Progenitor cell of endocrine pancreas (in vitro differentiated cells): ENCODE results near the gene TUBA3D. TPM values are rescaled to one million over a fixed set of nuclear protein-coding genes. Genes with fewer than 3 reads are reported as not detected.
"Not testable (repeated sequence)": the region's sequence is repeated elsewhere in the genome, so short reads cannot be mapped to it uniquely, and the experiment has no call there.

ENCODE experiments used
- DNase-seq: peaks from one replicate; pipeline ENCODE4 v3.0.0; 2021; ENCODE audit warnings: low spot score; ENCODE audit not compliant: unreplicated experiment
- H3K27ac Mint-ChIP-seq: 2 replicates; pipeline ENCODE4 v1.8.0; 2021; ENCODE audit warnings: mild to moderate bottlenecking, moderate library complexity, mixed read lengths
- H3K27me3 Mint-ChIP-seq: 2 replicates; pipeline ENCODE4 v1.8.0; 2021; ENCODE audit warnings: mixed read lengths
- H3K36me3 Mint-ChIP-seq: 2 replicates; pipeline ENCODE4 v1.8.0; 2022; ENCODE audit warnings: mixed read lengths; ENCODE audit not compliant: insufficient read depth
- H3K4me1 Mint-ChIP-seq: 2 replicates; pipeline ENCODE4 v1.8.0; 2021; ENCODE audit warnings: low read depth, mixed read lengths
- H3K4me3 Mint-ChIP-seq: 2 replicates; pipeline ENCODE4 v1.8.0; 2021; ENCODE audit warnings: low read depth, mild to moderate bottlenecking, moderate library complexity, mixed read lengths
- H3K9me3 Mint-ChIP-seq: 2 replicates; pipeline ENCODE4 v1.8.0; 2021; ENCODE audit warnings: low read depth, mixed read lengths
- total RNA-seq: library from RNA; stranded (reverse); gene quantifications from 2 replicates; pipeline ENCODE4 v1.2.1, GENCODE V29; 2021
- TF ChIP-seq, protein P1 (sequence below): fragments of 200-600 bp; sonication (generic); IDR thresholded peaks from one replicate; pipeline ENCODE4 v1.5.0; 2021; ENCODE audit warnings: antibody characterized with exemption, mild to moderate bottlenecking; ENCODE audit not compliant: unreplicated experiment

The TUBA3D gene
- total RNA-seq, 1 donor from 2014 or later = not detected

DNA sequence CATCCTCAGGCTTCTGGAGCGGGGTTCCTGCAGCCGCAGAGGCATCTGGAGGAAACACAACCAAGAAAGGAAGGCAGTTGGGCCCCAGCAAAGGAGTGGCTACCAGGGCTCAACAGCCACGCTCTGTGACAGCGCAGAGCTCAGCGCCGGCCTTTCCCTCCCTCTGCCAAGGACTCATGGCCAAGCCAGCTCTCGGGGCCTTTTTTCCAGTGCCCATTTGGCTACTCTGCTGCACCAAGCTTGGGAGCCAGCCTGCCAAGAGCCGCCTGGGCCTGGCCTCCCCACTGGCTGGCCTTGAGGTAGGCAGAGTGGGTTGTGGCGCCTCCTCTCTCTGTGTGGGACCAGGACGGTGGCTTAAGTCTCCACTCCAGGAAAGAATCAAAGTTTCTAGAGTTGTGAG lies 44.6 kb downstream of the TUBA3D start:
- no peak overlapping the region for H3K27ac Mint-ChIP-seq
- H3K36me3 Mint-ChIP-seq = peaks cover 5% of the 10 kb centered on the region
- TF ChIP-seq, protein P1, sequence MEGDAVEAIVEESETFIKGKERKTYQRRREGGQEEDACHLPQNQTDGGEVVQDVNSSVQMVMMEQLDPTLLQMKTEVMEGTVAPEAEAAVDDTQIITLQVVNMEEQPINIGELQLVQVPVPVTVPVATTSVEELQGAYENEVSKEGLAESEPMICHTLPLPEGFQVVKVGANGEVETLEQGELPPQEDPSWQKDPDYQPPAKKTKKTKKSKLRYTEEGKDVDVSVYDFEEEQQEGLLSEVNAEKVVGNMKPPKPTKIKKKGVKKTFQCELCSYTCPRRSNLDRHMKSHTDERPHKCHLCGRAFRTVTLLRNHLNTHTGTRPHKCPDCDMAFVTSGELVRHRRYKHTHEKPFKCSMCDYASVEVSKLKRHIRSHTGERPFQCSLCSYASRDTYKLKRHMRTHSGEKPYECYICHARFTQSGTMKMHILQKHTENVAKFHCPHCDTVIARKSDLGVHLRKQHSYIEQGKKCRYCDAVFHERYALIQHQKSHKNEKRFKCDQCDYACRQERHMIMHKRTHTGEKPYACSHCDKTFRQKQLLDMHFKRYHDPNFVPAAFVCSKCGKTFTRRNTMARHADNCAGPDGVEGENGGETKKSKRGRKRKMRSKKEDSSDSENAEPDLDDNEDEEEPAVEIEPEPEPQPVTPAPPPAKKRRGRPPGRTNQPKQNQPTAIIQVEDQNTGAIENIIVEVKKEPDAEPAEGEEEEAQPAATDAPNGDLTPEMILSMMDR = no peak
- no peaks in the 10 kb centered on the region for H3K9me3 Mint-ChIP-seq
- no peaks in the 10 kb centered on the region for H3K4me1 Mint-ChIP-seq
- no peak for DNase-seq
- no peak overlapping the region for H3K4me3 Mint-ChIP-seq
- H3K27me3 Mint-ChIP-seq = no peaks in the 10 kb centered on the region

DNA sequence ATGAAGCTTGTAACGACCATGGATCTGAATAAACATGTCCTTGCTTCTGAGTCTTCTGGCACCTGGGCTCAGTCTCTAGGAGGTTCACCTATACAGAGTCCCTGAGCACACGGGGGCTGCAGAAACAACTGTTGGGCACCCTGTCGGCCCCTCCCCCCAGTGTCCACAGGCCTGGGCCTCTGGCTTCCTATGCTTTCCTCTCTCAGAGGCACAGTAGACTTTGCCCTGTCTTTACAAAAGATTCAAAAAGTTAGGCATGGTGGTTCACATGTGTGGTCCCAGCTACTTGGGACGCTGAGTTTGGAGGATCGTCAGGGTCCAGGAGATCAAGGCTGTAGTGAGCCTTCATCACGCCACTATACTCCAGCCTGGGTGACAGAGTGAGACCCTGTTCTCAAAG lies 45.6 kb downstream of the TUBA3D start:
- DNase-seq, H3K4me1 Mint-ChIP-seq, H3K4me3 Mint-ChIP-seq: not testable (repeated sequence)

DNA sequence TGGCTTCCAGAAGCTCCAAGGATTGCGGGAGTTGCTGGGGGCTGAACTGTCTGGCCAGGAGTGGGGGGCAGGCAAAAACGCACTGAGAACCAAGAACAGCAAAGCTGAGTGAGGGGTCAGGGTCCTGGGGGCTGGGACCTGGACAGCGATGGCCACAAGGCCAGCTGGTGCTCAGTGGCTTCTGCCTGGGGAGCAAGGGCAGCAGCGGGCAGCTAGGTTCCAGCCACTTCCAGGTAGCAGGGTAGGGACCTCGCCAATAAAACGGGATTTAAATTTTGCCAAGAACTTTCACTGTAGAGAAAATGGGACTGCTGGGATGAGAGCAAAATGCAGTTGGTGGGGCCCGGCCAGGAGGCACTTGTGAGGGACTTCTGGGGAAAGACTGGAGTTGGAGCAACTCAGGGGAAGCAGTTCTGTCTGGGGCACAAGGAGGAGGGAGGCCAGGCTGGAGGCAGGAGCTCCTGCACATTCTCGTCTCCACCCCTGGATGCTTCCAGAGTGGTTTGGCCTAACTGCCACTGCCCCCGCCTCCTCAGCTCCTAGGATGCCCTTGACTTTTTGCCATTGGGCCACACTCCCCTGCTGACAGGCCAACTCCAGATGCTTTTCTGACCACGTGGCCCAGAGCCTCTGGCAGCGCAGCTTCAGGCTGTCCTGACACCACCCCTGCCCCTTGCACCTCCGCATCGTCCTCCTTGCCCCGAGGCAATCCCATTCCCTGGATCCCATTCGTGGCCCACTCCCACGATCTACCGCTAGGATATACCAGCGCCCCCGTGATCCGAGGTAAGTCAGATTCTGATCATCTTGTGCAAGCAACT lies 46.3 kb downstream of the TUBA3D start:
- H3K27ac Mint-ChIP-seq = no peak overlapping the region
- TF ChIP-seq, protein P1 = no peak
- no peaks in the 10 kb centered on the region for H3K27me3 Mint-ChIP-seq
- no peak for DNase-seq
- no peaks in the 10 kb centered on the region for H3K9me3 Mint-ChIP-seq
- H3K36me3 Mint-ChIP-seq = peaks cover 2% of the 10 kb centered on the region
- H3K4me3 Mint-ChIP-seq = no peak overlapping the region
- H3K4me1 Mint-ChIP-seq = no peaks in the 10 kb centered on the region

More for the DNA sequence above, 45.6 kb downstream of the TUBA3D start:
- not testable (repeated sequence) for H3K9me3 Mint-ChIP-seq, H3K27ac Mint-ChIP-seq, H3K36me3 Mint-ChIP-seq, H3K27me3 Mint-ChIP-seq

DNA sequence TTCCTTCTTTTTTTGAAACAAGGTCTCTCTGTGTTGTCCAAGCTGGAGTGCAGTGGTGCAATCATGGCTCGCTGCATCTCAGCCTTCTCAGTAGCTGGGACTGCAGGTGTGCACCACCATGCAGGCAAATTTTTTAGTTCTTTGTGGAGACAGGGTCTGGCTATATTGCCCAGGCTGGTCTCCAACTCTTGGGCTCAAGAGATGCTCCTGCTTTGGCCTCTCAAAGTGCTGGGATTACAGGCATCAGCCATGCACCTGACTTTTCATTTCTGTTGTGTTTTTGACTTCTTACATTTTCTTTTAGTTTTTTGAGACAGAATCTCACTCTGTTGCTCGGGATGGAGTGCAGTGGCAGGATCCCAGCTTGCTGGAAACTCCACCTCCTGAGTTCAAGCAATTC lies 49.3 kb downstream of the TUBA3D start:
- H3K9me3 Mint-ChIP-seq, H3K27ac Mint-ChIP-seq, H3K27me3 Mint-ChIP-seq, H3K4me1 Mint-ChIP-seq, H3K36me3 Mint-ChIP-seq, DNase-seq, H3K4me3 Mint-ChIP-seq: not testable (repeated sequence)

DNA sequence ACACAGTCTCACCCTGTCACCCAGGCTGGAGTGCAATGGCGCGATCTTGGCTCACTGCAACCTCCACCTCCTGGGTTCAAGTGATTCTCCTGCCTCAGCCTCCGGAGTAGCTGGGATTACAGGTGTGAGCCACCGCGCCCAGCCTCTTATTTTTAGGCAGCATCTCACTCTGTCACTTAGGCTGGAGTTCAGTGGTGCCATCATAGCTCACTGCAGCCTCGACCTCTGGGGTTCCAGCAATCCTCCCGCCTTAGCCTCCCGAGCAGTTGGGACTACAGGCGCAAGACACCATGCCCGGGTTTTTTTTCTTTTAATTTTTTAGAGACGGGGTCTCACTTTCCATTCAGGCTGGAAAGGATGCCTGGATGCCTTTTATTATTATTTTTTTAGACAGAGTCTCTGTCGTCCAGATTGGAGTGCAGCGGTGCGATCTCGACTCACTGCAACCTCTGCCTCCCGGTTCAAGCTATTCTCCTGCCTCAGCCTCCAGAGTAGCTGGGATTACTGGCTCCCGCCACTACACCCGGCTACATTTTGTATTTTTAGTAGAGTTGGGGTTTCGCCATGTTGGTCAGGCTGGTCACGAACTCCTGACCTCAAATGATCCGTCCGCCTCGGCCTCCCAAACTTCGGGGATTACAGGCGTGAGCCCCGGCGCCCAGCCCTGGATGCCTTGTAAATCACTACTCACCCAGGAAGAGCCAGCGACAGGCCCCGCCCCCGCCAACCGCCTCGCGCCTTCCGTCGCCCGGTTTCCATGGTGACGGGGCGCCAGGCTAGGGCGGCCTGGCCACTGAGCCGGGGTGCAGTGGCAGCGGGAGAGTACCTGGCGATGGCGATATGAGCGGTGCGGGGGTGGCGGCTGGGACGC lies 51.4 kb downstream of the TUBA3D start, which contains the start of gene CCDC74A:
Gene CCDC74A (plus strand): TSS at position 758 of the 871 bp plus-strand sequence. CDS start 83 bp downstream, at position 841.
- DNase-seq = peak; percentile 62
- not testable (repeated sequence) for H3K27me3 Mint-ChIP-seq, H3K4me1 Mint-ChIP-seq, H3K36me3 Mint-ChIP-seq, H3K9me3 Mint-ChIP-seq
- Mint-ChIP-seq H3K27ac (peak within 1 kb of the TSS; percentile 86), H3K4me3 (peak within 1 kb of the TSS; percentile 79)

DNA sequence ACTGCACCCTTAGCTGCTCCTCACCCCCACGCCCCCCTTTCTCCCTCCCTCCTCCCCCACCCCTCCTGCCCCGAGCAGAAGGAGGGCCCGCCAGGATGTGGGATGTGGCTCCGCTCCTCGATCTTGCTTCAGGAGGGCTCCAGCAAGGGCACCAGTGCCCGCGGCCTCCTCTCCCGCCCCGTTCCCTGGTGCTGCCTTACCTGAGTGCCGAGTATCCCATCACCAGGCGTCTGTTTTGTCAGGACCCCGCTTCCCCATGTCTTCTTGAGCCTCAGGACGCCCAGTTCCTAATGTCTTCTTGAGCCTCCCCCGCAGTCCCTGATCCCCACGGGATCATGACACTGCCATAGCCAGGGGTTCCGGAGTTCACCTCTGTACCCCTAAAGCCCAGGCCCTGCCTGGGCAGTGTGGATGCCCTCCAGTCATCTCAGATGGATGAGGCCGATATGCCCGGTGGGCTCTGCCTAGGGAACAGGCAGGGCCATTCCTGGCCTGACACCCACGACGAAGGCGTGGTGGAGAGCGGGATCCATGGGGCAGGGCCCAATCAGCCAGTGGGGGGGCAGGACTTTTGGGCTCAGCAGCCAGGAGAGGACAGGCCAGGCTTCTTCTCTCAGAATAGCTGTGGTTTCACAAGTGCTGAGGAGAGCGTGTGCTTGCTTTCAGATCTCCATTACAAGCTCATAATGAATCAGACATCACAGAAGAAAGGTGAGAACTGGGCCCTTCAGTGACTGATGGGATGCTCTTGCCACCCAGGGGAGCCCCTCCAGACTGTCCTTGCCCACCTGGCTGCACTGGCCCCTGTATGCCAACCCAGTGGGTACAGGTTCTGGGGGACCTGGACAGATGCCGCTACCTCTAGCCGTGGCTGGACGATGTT lies 53.3 kb downstream of the TUBA3D start:
- DNase-seq, H3K9me3 Mint-ChIP-seq, H3K4me1 Mint-ChIP-seq, H3K27me3 Mint-ChIP-seq, H3K27ac Mint-ChIP-seq, H3K36me3 Mint-ChIP-seq: not testable (repeated sequence)
- peak overlapping the region; percentile 58 for H3K4me3 Mint-ChIP-seq

DNA sequence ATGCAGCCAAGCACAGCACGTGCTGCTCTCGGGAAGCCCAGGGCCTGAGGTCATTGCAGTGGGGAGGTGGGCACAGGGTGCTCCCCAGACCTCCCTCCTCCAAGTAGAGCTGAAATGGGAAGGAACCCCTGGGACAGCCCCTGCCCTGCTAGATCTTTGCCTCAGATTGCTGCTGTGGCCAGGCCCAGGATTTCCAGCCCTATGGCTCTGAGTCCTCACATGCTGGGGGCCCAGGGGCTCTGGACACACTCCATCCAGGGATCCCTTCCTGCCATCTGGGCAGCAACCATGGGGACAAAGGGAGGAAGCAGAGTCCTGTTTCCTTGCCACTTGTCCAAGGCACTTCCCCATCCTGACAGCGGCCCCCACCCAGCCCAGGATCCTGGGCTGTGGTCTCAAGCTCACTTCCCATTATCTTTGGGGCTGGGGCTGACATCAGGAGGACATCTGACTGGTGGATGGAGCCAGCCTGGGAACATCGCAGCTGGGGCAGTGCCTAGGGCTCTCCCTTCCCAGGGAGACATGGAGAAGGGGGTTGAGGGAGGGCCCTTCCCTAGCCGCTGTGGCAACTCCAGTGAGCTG lies 54.0 kb downstream of the TUBA3D start:
- not testable (repeated sequence) for H3K4me3 Mint-ChIP-seq, DNase-seq, H3K9me3 Mint-ChIP-seq, H3K36me3 Mint-ChIP-seq, H3K27ac Mint-ChIP-seq, H3K27me3 Mint-ChIP-seq, H3K4me1 Mint-ChIP-seq

DNA sequence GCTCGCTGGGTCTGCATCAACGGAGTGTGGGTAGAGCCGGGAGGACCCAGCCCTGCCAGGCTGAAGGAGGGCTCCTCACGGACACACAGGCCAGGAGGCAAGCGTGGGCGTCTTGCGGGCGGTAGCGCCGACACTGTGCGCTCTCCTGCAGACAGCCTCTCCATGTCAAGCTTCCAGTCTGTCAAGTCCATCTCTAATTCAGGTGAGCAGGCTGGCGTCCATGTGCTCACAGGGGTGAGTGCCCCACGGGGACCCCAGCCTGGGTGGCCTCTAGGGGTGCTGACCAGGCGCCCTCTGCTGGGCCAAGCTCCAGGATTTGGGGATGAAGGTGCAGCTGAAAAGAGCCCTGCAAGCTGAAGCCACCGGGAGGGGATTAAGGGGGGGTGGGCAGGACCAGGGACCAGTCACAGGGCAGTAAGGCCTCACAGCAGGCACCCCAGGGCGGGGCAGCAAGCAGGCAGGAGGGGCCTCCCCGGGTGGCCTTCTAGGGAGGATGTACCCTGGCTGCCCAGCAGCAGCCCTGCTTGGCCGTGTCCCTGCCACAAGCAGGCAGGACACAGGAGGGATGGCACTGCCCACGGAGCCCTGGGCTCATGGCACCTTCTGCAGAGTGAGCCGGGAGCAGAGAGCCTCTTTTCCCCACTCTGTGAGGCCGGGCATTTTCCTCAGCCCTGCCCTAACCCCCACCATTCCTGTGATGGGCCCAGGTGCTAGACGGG lies 54.9 kb downstream of the TUBA3D start:
- H3K36me3 Mint-ChIP-seq, H3K9me3 Mint-ChIP-seq, H3K27me3 Mint-ChIP-seq, H3K4me1 Mint-ChIP-seq, DNase-seq, H3K27ac Mint-ChIP-seq, H3K4me3 Mint-ChIP-seq: not testable (repeated sequence)

DNA sequence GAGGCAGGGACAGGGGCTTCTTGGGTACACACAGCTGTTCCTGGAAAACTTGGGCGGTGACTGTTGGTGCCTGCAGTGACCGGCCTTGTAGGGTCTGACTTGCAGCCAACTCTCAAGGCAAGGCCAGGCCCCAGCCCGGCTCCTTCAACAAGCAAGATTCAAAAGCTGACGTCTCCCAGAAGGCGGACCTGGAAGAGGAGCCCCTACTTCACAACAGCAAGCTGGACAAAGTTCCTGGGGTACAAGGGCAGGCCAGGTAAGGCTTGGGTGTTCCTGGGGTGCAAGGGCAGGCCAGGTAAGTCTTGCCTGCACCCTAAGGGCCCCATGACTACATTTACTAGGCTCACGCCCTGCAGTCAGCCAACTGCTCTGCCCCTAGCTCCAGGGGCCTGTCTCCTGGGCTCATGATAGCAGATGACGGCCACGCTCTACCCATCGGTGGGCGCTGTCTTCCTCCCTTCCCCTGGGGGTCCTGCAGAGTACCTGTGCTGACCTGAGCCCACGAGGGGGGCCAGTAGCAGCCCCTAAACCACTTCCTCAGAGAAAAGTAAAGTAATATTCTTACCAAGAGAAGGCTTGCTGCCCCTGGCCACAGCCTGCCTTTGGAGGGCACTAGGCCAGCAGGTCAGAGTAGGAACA lies 55.7 kb downstream of the TUBA3D start:
- not testable (repeated sequence) for H3K4me1 Mint-ChIP-seq, H3K4me3 Mint-ChIP-seq, H3K9me3 Mint-ChIP-seq, H3K27ac Mint-ChIP-seq, H3K27me3 Mint-ChIP-seq, H3K36me3 Mint-ChIP-seq, DNase-seq
